H9 (cell line): Measurements from ENCODE around the gene RANGAP1. TPM values are rescaled to one million over a fixed set of nuclear protein-coding genes. Genes with fewer than 3 reads are reported as not detected.

Source experiments
- DNase-seq: peaks from one replicate; pipeline ENCODE4 v3.0.0-alpha.2; 2017
- H2AFZ ChIP-seq: one replicate; pipeline ENCODE4 v1.6.1; 2013; ENCODE audit warnings: mild to moderate bottlenecking, low read length, control low read depth, moderate library complexity
- H2AK5ac ChIP-seq: 2 replicates; pipeline ENCODE4 v1.6.1; 2013; ENCODE audit warnings: low read length, control low read depth, mixed read lengths; ENCODE audit not compliant: insufficient read length
- H2BK120ac ChIP-seq: one replicate; pipeline ENCODE4 v1.6.1; 2013; ENCODE audit warnings: low read depth, mild to moderate bottlenecking, low read length, control low read depth, inconsistent platforms; ENCODE audit not compliant: poor library complexity, severe bottlenecking
- H2BK12ac ChIP-seq: 2 replicates; pipeline ENCODE4 v1.6.1; 2013; ENCODE audit warnings: low read length, control low read depth, mixed read lengths, low read depth; ENCODE audit not compliant: insufficient read length
- H2BK15ac ChIP-seq: 2 replicates; pipeline ENCODE4 v1.6.1; 2013; ENCODE audit warnings: low read depth, low read length, control low read depth
- H2BK20ac ChIP-seq: one replicate; pipeline ENCODE4 v1.6.1; 2013; ENCODE audit warnings: low read depth, mild to moderate bottlenecking, low read length, control low read depth, inconsistent platforms; ENCODE audit not compliant: poor library complexity, severe bottlenecking
- H2BK5ac ChIP-seq: 2 replicates; pipeline ENCODE4 v1.6.1; 2013; ENCODE audit warnings: low read length, control low read depth, mixed read lengths; ENCODE audit not compliant: insufficient read length
- H3K14ac ChIP-seq: 2 replicates; pipeline ENCODE4 v1.6.1; 2013; ENCODE audit warnings: low read length, control low read depth; ENCODE audit not compliant: insufficient read depth
- H3K18ac ChIP-seq: 2 replicates; pipeline ENCODE4 v1.6.1; 2013; ENCODE audit warnings: low read depth, mild to moderate bottlenecking, mixed read lengths, low read length, control low read depth; ENCODE audit not compliant: insufficient read length
- H3K23ac ChIP-seq: 2 replicates; pipeline ENCODE4 v1.6.1; 2013; ENCODE audit warnings: low read length, control low read depth, mixed read lengths, low read depth; ENCODE audit not compliant: insufficient read length
- H3K23me2 ChIP-seq: 2 replicates; pipeline ENCODE4 v1.6.1; 2013; ENCODE audit warnings: low read depth, mild to moderate bottlenecking, mixed read lengths, low read length, control low read depth; ENCODE audit not compliant: insufficient read length, poor library complexity, severe bottlenecking
- H3K27ac ChIP-seq: 2 replicates; pipeline ENCODE4 v1.5.1; 2013; ENCODE audit warnings: low read length, control low read depth, mixed read lengths, low read depth; ENCODE audit not compliant: insufficient read length
- H3K27me3 ChIP-seq: 2 replicates; pipeline ENCODE4 v1.6.1; 2013; ENCODE audit warnings: low read length, control low read depth, inconsistent platforms; ENCODE audit not compliant: insufficient read depth
- H3K4ac ChIP-seq: 2 replicates; pipeline ENCODE4 v1.6.1; 2013; ENCODE audit warnings: low read depth, mild to moderate bottlenecking, control low read depth, inconsistent platforms, low read length, moderate library complexity
- H3K4me1 ChIP-seq: 2 replicates; pipeline ENCODE4 v1.6.1; 2013; ENCODE audit warnings: low read length, control low read depth, inconsistent platforms; ENCODE audit not compliant: insufficient read depth
- H3K4me2 ChIP-seq: 2 replicates; pipeline ENCODE4 v1.6.1; 2013; ENCODE audit warnings: low read length, control low read depth, mixed read lengths; ENCODE audit not compliant: insufficient read length, insufficient read depth
- H3K56ac ChIP-seq: 2 replicates; pipeline ENCODE4 v1.6.1; 2013; ENCODE audit warnings: low read depth, mild to moderate bottlenecking, mixed read lengths, low read length, control low read depth; ENCODE audit not compliant: insufficient read length
- H3K79me1 ChIP-seq: 2 replicates; pipeline ENCODE4 v1.6.1; 2013; ENCODE audit warnings: low read depth, mild to moderate bottlenecking, moderate library complexity, low read length, control low read depth, inconsistent platforms; ENCODE audit not compliant: insufficient read depth, poor library complexity, severe bottlenecking
- H3K79me2 ChIP-seq: 2 replicates; pipeline ENCODE4 v1.6.1; 2013; ENCODE audit warnings: low read length, control low read depth, inconsistent platforms; ENCODE audit not compliant: insufficient read depth
- H3K9ac ChIP-seq: 2 replicates; pipeline ENCODE4 v1.6.1; 2013; ENCODE audit warnings: low read length, control low read depth, mixed read lengths; ENCODE audit not compliant: insufficient read length; ENCODE audit errors: extremely low read depth
- H3K9me3 ChIP-seq: one replicate; pipeline ENCODE4 v1.6.1; 2013; ENCODE audit warnings: low read depth, low read length, inconsistent platforms; ENCODE audit not compliant: control insufficient read depth
- H3T11ph ChIP-seq: one replicate; pipeline ENCODE4 v1.6.1; 2013; ENCODE audit warnings: mild to moderate bottlenecking, low read length, control low read depth, inconsistent platforms
- H4K20me1 ChIP-seq: one replicate; pipeline ENCODE4 v1.6.1; 2013; ENCODE audit not compliant: control insufficient read depth, insufficient read length, insufficient read depth
- H4K5ac ChIP-seq: 2 replicates; pipeline ENCODE4 v1.6.1; 2013; ENCODE audit warnings: low read depth, mild to moderate bottlenecking, mixed read lengths, low read length, control low read depth; ENCODE audit not compliant: insufficient read length
- H4K8ac ChIP-seq: replicated peaks from 2 replicates; pipeline ENCODE4 v1.6.1; 2013; ENCODE audit warnings: low read length, control low read depth, mixed read lengths, low read depth; ENCODE audit not compliant: insufficient read length
- H4K91ac ChIP-seq: 2 replicates; pipeline ENCODE4 v1.6.1; 2013; ENCODE audit warnings: low read depth, mild to moderate bottlenecking, moderate library complexity, mixed read lengths, low read length, control low read depth; ENCODE audit not compliant: insufficient read length
- H3K27ac Mint-ChIP-seq, 3 experiments: 2 replicates in 2 of 3; 3 replicates in 1 of 3; pipeline ENCODE4 v1.8.0; 2020 to 2021; ENCODE audit warnings: mixed read lengths in 3 of 3, mild to moderate bottlenecking in 1 of 3, moderate library complexity in 1 of 3
- H3K27me3 Mint-ChIP-seq: 2 replicates; pipeline ENCODE4 v1.8.0; 2021; ENCODE audit warnings: low read depth, mild to moderate bottlenecking, moderate library complexity, mixed read lengths
- H3K36me3 Mint-ChIP-seq, 3 experiments: 2 replicates in 2 of 3; 3 replicates in 1 of 3; pipeline ENCODE4 v1.8.0; 2020 to 2021; ENCODE audit warnings: low read depth in 3 of 3, mixed read lengths in 3 of 3; ENCODE audit not compliant: insufficient read depth in 1 of 3
- H3K4me1 Mint-ChIP-seq, 2 experiments: 2 replicates each; pipeline ENCODE4 v1.8.0; 2020; ENCODE audit warnings: mixed read lengths in 2 of 2
- H3K4me3 Mint-ChIP-seq, 2 experiments: 2 replicates in 1 of 2; 3 replicates in 1 of 2; pipeline ENCODE4 v1.8.0; 2020 to 2021; ENCODE audit warnings: mild to moderate bottlenecking in 2 of 2, mixed read lengths in 2 of 2, moderate library complexity in 1 of 2
- H3K9me3 Mint-ChIP-seq, 2 experiments: 2 replicates in 1 of 2; 3 replicates in 1 of 2; pipeline ENCODE4 v1.8.0; 2020; ENCODE audit warnings: mild to moderate bottlenecking in 2 of 2, mixed read lengths in 2 of 2, moderate library complexity in 1 of 2
- CTCF ChIP-seq: fragments of 200-600 bp; sonication (generic); conservative IDR thresholded peaks from 3 replicates; pipeline ENCODE4 v1.8.0; 2021; ENCODE audit warnings: antibody characterized with exemption, mild to moderate bottlenecking
- WGBS: extraction: QIAGEN DNeasy Blood & Tissue Kit; methylation state at CpG from one replicate; pipeline ENCODE4 v1.1.7; 2013; ENCODE audit warnings: missing lambda C conversion rate, low lambda C conversion rate, mixed read lengths; ENCODE audit not compliant: insufficient read length; ENCODE audit errors: extremely low coverage; 5-methylcytosine and 5-hydroxymethylcytosine counted together
- total RNA-seq: library from RNA; stranded (reverse); gene quantifications from 2 replicates; pipeline ENCODE4 v1.2.1, GENCODE V29; 2021

RANGAP1 gene
- total RNA-seq, 1 experiment from 2014 or later = 130 TPM

GRCh38 chr22:41274856-41275255, 11.1 kb downstream of the RANGAP1 start:
- no peak for DNase-seq
- H3K27me3 ChIP-seq = no peaks in the 10 kb centered on the region
- no peaks in the 10 kb centered on the region for H3K23me2 ChIP-seq
- no peak overlapping the region for H2BK15ac ChIP-seq
- H3K9me3 ChIP-seq = no peaks in the 10 kb centered on the region
- no peak overlapping the region for H2AFZ ChIP-seq
- H3K18ac ChIP-seq = no peak overlapping the region
- Mint-ChIP-seq H3K27ac (no peak overlapping the region), H3K27me3 (no peaks in the 10 kb centered on the region; the same call in 1 of the 2 replicates), H3K9me3 (peaks cover 0 to 2% of the 10 kb centered on the region in 2 experiments; a peak in 1 of 5 replicates), H3K36me3 (peaks cover 49 to 85% (median 76%) of the 10 kb centered on the region in 3 experiments), H3K4me3 (no peak overlapping the region), H3K4me1 (no peaks in the 10 kb centered on the region)
- no peak overlapping the region for H3T11ph ChIP-seq
- H2BK120ac ChIP-seq = no peak overlapping the region
- H4K20me1 ChIP-seq = no peaks in the 10 kb centered on the region
- WGBS = no CpG with 5 or more reads among the region's 4 CpGs
- no peak overlapping the region for H3K56ac ChIP-seq
- H3K4me2 ChIP-seq = no peak overlapping the region
- H3K4me1 ChIP-seq = no peaks in the 10 kb centered on the region
- no peak overlapping the region for H3K4ac ChIP-seq
- H3K79me2 ChIP-seq = no peaks in the 10 kb centered on the region
- H2BK20ac ChIP-seq = no peak overlapping the region
- H3K79me1 ChIP-seq = no peaks in the 10 kb centered on the region
- no peak overlapping the region for H3K23ac ChIP-seq
- H3K9ac ChIP-seq = no peak overlapping the region
- no peak overlapping the region for H4K8ac ChIP-seq
- H3K27ac ChIP-seq = no peak overlapping the region
- H2BK12ac ChIP-seq = no peak overlapping the region
- H4K91ac ChIP-seq = no peak overlapping the region
- no peak for TF ChIP-seq CTCF
- H3K14ac ChIP-seq = no peak overlapping the region
- H4K5ac ChIP-seq = no peak overlapping the region
- no peak overlapping the region for H2AK5ac ChIP-seq
- no peak overlapping the region for H2BK5ac ChIP-seq
